Panc1 (cell line): Measurements from ENCODE around the gene ATP10A. TPM values are rescaled to one million over a fixed set of nuclear protein-coding genes. Genes with fewer than 3 reads are reported as not detected.

ENCODE experiments used
- ATAC-seq: fragments of 200-7000 bp; cut with Tn5 transposase; 2 replicates; pipeline ENCODE4 v1.9.1; 2020; ENCODE audit warnings: mild to moderate bottlenecking, moderate library complexity
- BruUV-seq: library from RNA; stranded (reverse); fragments of 400-500 nt; replicated peaks from 2 replicates; lab custom pipeline; 2021; lab: Mats Ljungman, UMichigan
- CTCF ChIA-PET: fragments of 300-600 bp; sonication (Branson Sonifier 250); formaldehyde crosslinking; loops from one replicate; lab custom pipeline; 2022; ENCODE audit warnings: antibody characterized with exemption; lab: Charles Lee
- POLR2A ChIA-PET: fragments of 300-600 bp; sonication (Branson Sonifier 250); formaldehyde crosslinking; loops from one replicate; lab custom pipeline; 2022; ENCODE audit warnings: antibody characterized with exemption; lab: Charles Lee
- DNase-seq: peaks from one replicate; pipeline ENCODE4 v3.0.0-alpha.2; 2010; ENCODE audit warnings: low read depth, low spot score
- H3K27ac ChIP-seq: 2 replicates; pipeline ENCODE4 v1.5.1; 2011; ENCODE audit warnings: mild to moderate bottlenecking, low read length, inconsistent platforms
- H3K27me3 ChIP-seq: fragments of 200-500 bp; sonication (Bioruptor generic); 2 replicates; pipeline ENCODE4 v1.6.0; 2014; ENCODE audit warnings: low read length, inconsistent platforms; ENCODE audit not compliant: control insufficient read depth, insufficient read depth
- H3K36me3 ChIP-seq: fragments of 200-500 bp; sonication (Bioruptor generic); 2 replicates; pipeline ENCODE4 v1.5.1; 2014; ENCODE audit warnings: inconsistent platforms, mild to moderate bottlenecking, low read length, moderate library complexity; ENCODE audit not compliant: control insufficient read depth, insufficient read depth
- H3K4me1 ChIP-seq: 2 replicates; pipeline ENCODE4 v1.5.1; 2011; ENCODE audit warnings: inconsistent platforms, mild to moderate bottlenecking, low read length, moderate library complexity; ENCODE audit not compliant: control insufficient read depth, insufficient read depth
- H3K4me3 ChIP-seq, 2 experiments: 2 replicates each; pipeline ENCODE4 v1.5.1; 2011 to 2012; ENCODE audit warnings: low read depth in 2 of 2, low read length in 2 of 2, mild to moderate bottlenecking in 2 of 2, inconsistent platforms in 1 of 2, moderate library complexity in 1 of 2
- H3K9me3 ChIP-seq: fragments of 200-500 bp; sonication (Bioruptor generic); 2 replicates; pipeline ENCODE4 v1.5.1; 2014; ENCODE audit warnings: low read depth, mild to moderate bottlenecking, inconsistent platforms, low read length, moderate library complexity; ENCODE audit not compliant: control insufficient read depth, insufficient read depth
- POLR2AphosphoS5 ChIP-seq: IDR thresholded peaks from 2 replicates; pipeline ENCODE4 v1.6.1; 2012; ENCODE audit warnings: mild to moderate bottlenecking, low read depth, low read length, moderate library complexity
- SIN3A ChIP-seq: IDR thresholded peaks from 2 replicates; pipeline ENCODE4 v1.6.1; 2012; ENCODE audit warnings: low read depth, mild to moderate bottlenecking, low read length, moderate library complexity, borderline replicate concordance; ENCODE audit not compliant: insufficient read depth
- TCF7L2 ChIP-seq: IDR thresholded peaks from 2 replicates; pipeline ENCODE4 v1.6.1; 2011; ENCODE audit warnings: mild to moderate bottlenecking, low read depth, low read length, inconsistent platforms
- in situ Hi-C: cut with HindIII; loops from 2 replicates; pipeline ENCODE4 v1.10.0; 2016; ENCODE audit warnings: low sequenced_read_pairs, low pct_unique_long_range_greater_than_20kb
- intact Hi-C: fragments of 100-400 bp; cut with micrococcal nuclease; formaldehyde crosslinking; loops from one replicate; pipeline ENCODE4 v1.10.0; 2022; ENCODE audit not compliant: unreplicated experiment
- total RNA-seq: library from RNA; stranded (reverse); gene quantifications from one replicate; pipeline ENCODE4 v1.2.1, GENCODE V29; 2021; ENCODE audit not compliant: unreplicated experiment
- TF ChIP-seq, protein P1 (sequence below): fragments of 450-650 bp; IDR thresholded peaks from 2 replicates; pipeline ENCODE4 v1.5.1; 2017; ENCODE audit warnings: mild to moderate bottlenecking
- TF ChIP-seq, protein P2 (sequence below), 2 experiments: IDR thresholded peaks; 2 replicates each; pipeline ENCODE4 v1.6.1; 2011 to 2012; ENCODE audit warnings: low read depth in 2 of 2, control low read depth in 1 of 2, low read length in 1 of 2, mild to moderate bottlenecking in 1 of 2, moderate library complexity in 1 of 2; ENCODE audit not compliant: insufficient read depth in 1 of 2

ATP10A gene
- total RNA-seq, 1 experiment from 2014 or later = 0.31 TPM

DNA sequence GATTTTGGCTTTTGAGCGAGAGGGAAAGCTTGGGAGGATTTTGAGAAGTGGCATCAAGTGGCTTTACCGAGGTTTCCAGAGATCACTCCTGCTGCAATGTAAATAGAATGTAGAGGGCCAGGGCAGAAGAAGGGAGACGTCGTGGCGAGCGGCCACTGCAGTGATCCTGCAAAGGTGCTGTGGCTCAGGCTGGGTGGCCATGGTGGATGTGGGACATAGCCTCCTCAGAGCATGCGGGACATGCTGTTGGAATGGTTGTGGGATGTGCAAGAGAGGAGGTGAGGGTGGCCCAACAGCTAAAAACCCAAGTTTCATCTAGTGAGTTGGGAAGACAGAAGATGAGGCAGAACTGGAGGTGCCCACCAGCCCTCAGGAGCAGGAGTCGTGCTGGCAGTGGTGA is 3.1 kb upstream of the ATP10A start:
- no peak overlapping the region for H3K4me3 ChIP-seq
- no peaks in the 10 kb centered on the region for H3K27me3 ChIP-seq
- no TSS peak for BruUV-seq
- no peaks in the 10 kb centered on the region for H3K9me3 ChIP-seq
- ChIA-PET POLR2A (no interaction called here), CTCF (no interaction called here)
- no peak overlapping the region for H3K27ac ChIP-seq
- H3K4me1 ChIP-seq = no peaks in the 10 kb centered on the region
- H3K36me3 ChIP-seq = no peaks in the 10 kb centered on the region
- no peak for DNase-seq
- TF ChIP-seq POLR2AphosphoS5 = no peak
- TF ChIP-seq, protein P1, sequence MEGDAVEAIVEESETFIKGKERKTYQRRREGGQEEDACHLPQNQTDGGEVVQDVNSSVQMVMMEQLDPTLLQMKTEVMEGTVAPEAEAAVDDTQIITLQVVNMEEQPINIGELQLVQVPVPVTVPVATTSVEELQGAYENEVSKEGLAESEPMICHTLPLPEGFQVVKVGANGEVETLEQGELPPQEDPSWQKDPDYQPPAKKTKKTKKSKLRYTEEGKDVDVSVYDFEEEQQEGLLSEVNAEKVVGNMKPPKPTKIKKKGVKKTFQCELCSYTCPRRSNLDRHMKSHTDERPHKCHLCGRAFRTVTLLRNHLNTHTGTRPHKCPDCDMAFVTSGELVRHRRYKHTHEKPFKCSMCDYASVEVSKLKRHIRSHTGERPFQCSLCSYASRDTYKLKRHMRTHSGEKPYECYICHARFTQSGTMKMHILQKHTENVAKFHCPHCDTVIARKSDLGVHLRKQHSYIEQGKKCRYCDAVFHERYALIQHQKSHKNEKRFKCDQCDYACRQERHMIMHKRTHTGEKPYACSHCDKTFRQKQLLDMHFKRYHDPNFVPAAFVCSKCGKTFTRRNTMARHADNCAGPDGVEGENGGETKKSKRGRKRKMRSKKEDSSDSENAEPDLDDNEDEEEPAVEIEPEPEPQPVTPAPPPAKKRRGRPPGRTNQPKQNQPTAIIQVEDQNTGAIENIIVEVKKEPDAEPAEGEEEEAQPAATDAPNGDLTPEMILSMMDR = no peak
- TF ChIP-seq, protein P2, sequence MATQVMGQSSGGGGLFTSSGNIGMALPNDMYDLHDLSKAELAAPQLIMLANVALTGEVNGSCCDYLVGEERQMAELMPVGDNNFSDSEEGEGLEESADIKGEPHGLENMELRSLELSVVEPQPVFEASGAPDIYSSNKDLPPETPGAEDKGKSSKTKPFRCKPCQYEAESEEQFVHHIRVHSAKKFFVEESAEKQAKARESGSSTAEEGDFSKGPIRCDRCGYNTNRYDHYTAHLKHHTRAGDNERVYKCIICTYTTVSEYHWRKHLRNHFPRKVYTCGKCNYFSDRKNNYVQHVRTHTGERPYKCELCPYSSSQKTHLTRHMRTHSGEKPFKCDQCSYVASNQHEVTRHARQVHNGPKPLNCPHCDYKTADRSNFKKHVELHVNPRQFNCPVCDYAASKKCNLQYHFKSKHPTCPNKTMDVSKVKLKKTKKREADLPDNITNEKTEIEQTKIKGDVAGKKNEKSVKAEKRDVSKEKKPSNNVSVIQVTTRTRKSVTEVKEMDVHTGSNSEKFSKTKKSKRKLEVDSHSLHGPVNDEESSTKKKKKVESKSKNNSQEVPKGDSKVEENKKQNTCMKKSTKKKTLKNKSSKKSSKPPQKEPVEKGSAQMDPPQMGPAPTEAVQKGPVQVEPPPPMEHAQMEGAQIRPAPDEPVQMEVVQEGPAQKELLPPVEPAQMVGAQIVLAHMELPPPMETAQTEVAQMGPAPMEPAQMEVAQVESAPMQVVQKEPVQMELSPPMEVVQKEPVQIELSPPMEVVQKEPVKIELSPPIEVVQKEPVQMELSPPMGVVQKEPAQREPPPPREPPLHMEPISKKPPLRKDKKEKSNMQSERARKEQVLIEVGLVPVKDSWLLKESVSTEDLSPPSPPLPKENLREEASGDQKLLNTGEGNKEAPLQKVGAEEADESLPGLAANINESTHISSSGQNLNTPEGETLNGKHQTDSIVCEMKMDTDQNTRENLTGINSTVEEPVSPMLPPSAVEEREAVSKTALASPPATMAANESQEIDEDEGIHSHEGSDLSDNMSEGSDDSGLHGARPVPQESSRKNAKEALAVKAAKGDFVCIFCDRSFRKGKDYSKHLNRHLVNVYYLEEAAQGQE (IDR thresholded peaks at IDR 0.05; ENCODE audit: insufficient read depth in 1 of 2, low read depth in 2 of 2, low read length in 1 of 2) = no peak
- in situ Hi-C loops = no loop called here
- ATAC-seq = no peak
- intact Hi-C loops = no loop called here

DNA sequence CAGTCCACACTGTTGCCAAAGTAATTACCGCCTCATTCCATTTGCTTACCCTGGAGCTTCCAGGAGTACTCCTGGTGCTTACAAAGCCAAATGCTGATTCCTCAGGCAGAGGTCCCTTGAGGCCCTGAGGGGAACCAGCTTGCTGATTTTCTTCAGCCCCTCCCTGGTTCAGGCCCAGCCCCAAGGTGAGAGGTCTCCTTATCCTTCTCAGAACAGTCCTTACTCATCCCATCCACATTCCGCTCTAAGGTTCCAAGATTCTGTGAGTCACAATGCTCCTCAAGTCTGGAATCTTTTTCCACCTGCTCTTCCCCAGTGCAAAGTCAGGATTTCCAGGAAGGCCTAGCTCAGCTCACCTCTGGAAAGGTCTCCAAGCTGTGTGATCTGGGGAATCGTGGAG is 1.8 kb upstream of the ATP10A start:
- H3K27ac ChIP-seq = no peak overlapping the region
- H3K9me3 ChIP-seq = no peaks in the 10 kb centered on the region
- intact Hi-C loops = no loop called here
- no peak overlapping the region for H3K4me3 ChIP-seq
- no peaks in the 10 kb centered on the region for H3K4me1 ChIP-seq
- no peaks in the 10 kb centered on the region for H3K27me3 ChIP-seq
- CTCF ChIA-PET = no interaction called here
- BruUV-seq = no TSS peak
- no peak for ATAC-seq
- no peak for DNase-seq
- POLR2A ChIA-PET = no interaction called here
- TF ChIP-seq, protein P2 (IDR thresholded peaks at IDR 0.05; ENCODE audit: insufficient read depth in 1 of 2, low read depth in 2 of 2, low read length in 1 of 2) = no peak
- TF ChIP-seq SIN3A = no peak
- TF ChIP-seq POLR2AphosphoS5 = no peak
- no peak for TF ChIP-seq TCF7L2
- TF ChIP-seq, protein P1 = no peak
- H3K36me3 ChIP-seq = no peaks in the 10 kb centered on the region
- in situ Hi-C loops = no loop called here
